Measurements from ENCODE around the gene NYNRIN.

- TF ChIP-seq CTCF (conservative IDR thresholded peaks at IDR 0.05; ENCODE audit: low read length) (no peak), EZH2phosphoT487 (IDR thresholded peaks at IDR 0.05; ENCODE audit: borderline replicate concordance) (no peak)
Observed at GRCh38 chr14:24363401-24363800, 35.4 kb upstream of the NYNRIN start.

Data from Loucy (cell line).